GM19351 (cell line): ENCODE measurements around the gene KREMEN2.
"Not testable (repeated sequence)": the region's sequence is repeated elsewhere in the genome, so short reads cannot be mapped to it uniquely, and the experiment has no call there.

ENCODE experiments used
- ATAC-seq: cut with Tn5 transposase; IDR thresholded peaks from one replicate; pipeline ENCODE4 v1.9.1; 2021; ENCODE audit warnings: mild to moderate bottlenecking, moderate library complexity; ENCODE audit not compliant: unreplicated experiment

The KREMEN2 gene

GRCh38 chr16:2938206-2938605, 25.9 kb upstream of the KREMEN2 start:
- ATAC-seq = no peak

GRCh38 chr16:2939968-2940367, 24.1 kb upstream of the KREMEN2 start:
- ATAC-seq = no peak

GRCh38 chr16:2942045-2942444, 22.0 kb upstream of the KREMEN2 start:
- no peak for ATAC-seq

GRCh38 chr16:2943716-2944115, 20.4 kb upstream of the KREMEN2 start:
- not testable (repeated sequence) for ATAC-seq

- ATAC-seq = no peak
These were observed 17.4 kb upstream of the KREMEN2 start for GRCh38 chr16:2946649-2947048.

- ATAC-seq = no peak
These were observed 15.0 kb upstream of the KREMEN2 start for GRCh38 chr16:2948807-2949704.

- no peak for ATAC-seq
These were observed 14.2 kb upstream of the KREMEN2 start for GRCh38 chr16:2949705-2950352.

GRCh38 chr16:2950353-2950724, 13.7 kb upstream of the KREMEN2 start:
- no peak for ATAC-seq

- no peak for ATAC-seq
These were observed 13.3 kb upstream of the KREMEN2 start for GRCh38 chr16:2950773-2951172.

- no peak for ATAC-seq
These were observed 11.4 kb upstream of the KREMEN2 start for GRCh38 chr16:2952679-2953078.

GRCh38 chr16:2953706-2954627, 10.1 kb upstream of the KREMEN2 start:
- no peak for ATAC-seq

GRCh38 chr16:2954656-2955381, 9.3 kb upstream of the KREMEN2 start:
- ATAC-seq = no peak

- no peak for ATAC-seq
These were observed 8.7 kb upstream of the KREMEN2 start for GRCh38 chr16:2955438-2955778.

- no peak for ATAC-seq
These were observed 8.1 kb upstream of the KREMEN2 start for GRCh38 chr16:2955779-2956578.

- ATAC-seq = no peak
These were observed 7.5 kb upstream of the KREMEN2 start for GRCh38 chr16:2956579-2956956.

GRCh38 chr16:2959206-2959605, 4.9 kb upstream of the KREMEN2 start:
- no peak for ATAC-seq

- no peak for ATAC-seq
These were observed 3.7 kb upstream of the KREMEN2 start for GRCh38 chr16:2960183-2961010.

- no peak for ATAC-seq
These were observed 1.6 kb upstream of the KREMEN2 start for GRCh38 chr16:2962334-2963073.
